Right cardiac atrium (tissue), 5 donors: ENCODE results near the gene PRKCG. TPM values are rescaled to one million over a fixed set of nuclear protein-coding genes. Genes with fewer than 3 reads are reported as not detected.

Experiments used
- ATAC-seq, 2 donors: fragments of 200-7000 bp; cut with Tn5 transposase; one replicate each; pipeline versions ENCODE4 v1.8.0 to v1.9.1; 2020; ENCODE audit warnings: moderate library complexity in 2 of 2, mild to moderate bottlenecking in 1 of 2
- DNase-seq, 3 donors: peaks; one replicate each; pipeline ENCODE4 v3.0.0-alpha.2; 2020
- H3K27ac ChIP-seq: one replicate; pipeline ENCODE4 v1.5.1; 2013; ENCODE audit warnings: mild to moderate bottlenecking, low read length, control low read depth, moderate library complexity
- H3K27me3 ChIP-seq: one replicate; pipeline ENCODE4 v1.6.1; 2013; ENCODE audit not compliant: control insufficient read depth, insufficient read depth
- H3K4me1 ChIP-seq: one replicate; pipeline ENCODE4 v1.6.1; 2013; ENCODE audit warnings: low read length; ENCODE audit not compliant: control insufficient read depth, insufficient read depth
- H3K4me3 ChIP-seq: one replicate; pipeline ENCODE4 v1.5.1; 2013; ENCODE audit warnings: low read length, control low read depth
- H3K9me3 ChIP-seq: one replicate; pipeline ENCODE4 v1.6.1; 2013; ENCODE audit warnings: low read length; ENCODE audit not compliant: control insufficient read depth
- WGBS: extraction: QIAGEN DNeasy Blood & Tissue Kit; methylation state at CpG from one replicate; pipeline ENCODE4 v1.1.7; 2013; 5-methylcytosine and 5-hydroxymethylcytosine counted together
- intact Hi-C, 4 donors: fragments of 100-400 bp; cut with DNase I; formaldehyde crosslinking; loops; one replicate each; pipeline versions ENCODE4 v1.11.0 to v1.14.0; 2022 to 2023
- polyA plus RNA-seq: library from polyadenylated mRNA; stranded (reverse); fragments of 200-250 nt; gene quantifications from one replicate; pipeline ENCODE4 v1.2.3, GENCODE V29; 2013
- total RNA-seq, 4 donors: library from RNA; stranded (reverse); fragmentation: NEBNext Ultra II Directional; extraction: Animal tissue kit (Norgen Biotek cat#: 25700); gene quantifications; one replicate each; pipeline ENCODE4 v1.2.1, GENCODE V29; 2021
- donor health status: healthy with polysubstance abuse.
- donor health status: DM: no; HTN: yes; CAD: no.
- donor health status: DM: no; HTN: no; CAD: no.
- donor health status: DM: no; HTN: yes; CAD: no; lungs with severe emphysema.
- donor health status: DM: yes; HTN: yes; CAD: no.

Gene PRKCG
- total and polyA plus RNA-seq, 5 donors = 0.02 TPM; not detected in 4

GRCh38 chr19:53900191-53900860, 18.3 kb downstream of the PRKCG start:
- no peak overlapping the region for H3K4me3 ChIP-seq
- H3K27ac ChIP-seq = no peak overlapping the region
- no peaks in the 10 kb centered on the region for H3K9me3 ChIP-seq
- intact Hi-C loops = loop anchor here in 2 of 4 donors (10.0 kb wide), 1 partner anchor 124 kb away; no protein-coding TSS in a partner anchor
- WGBS = 90% methylated on average over 27 of the region's 27 CpGs
- no peaks in the 10 kb centered on the region for H3K4me1 ChIP-seq
- ATAC-seq (no peak), DNase-seq (no peak)
- no peaks in the 10 kb centered on the region for H3K27me3 ChIP-seq

GRCh38 chr19:53903055-53903680, 21.2 kb downstream of the PRKCG start:
- DNase-seq (no peak), ATAC-seq (no peak)
- H3K9me3 ChIP-seq = no peaks in the 10 kb centered on the region
- no peaks in the 10 kb centered on the region for H3K27me3 ChIP-seq
- no peaks in the 10 kb centered on the region for H3K4me1 ChIP-seq
- 47% methylated on average over 4 of the region's 4 CpGs for WGBS
- no peak overlapping the region for H3K27ac ChIP-seq
- intact Hi-C loops = loop anchor here in 2 of 4 donors (10.0 kb wide), 1 partner anchor 122 kb away; no protein-coding TSS in a partner anchor
- no peak overlapping the region for H3K4me3 ChIP-seq

- ATAC-seq (no peak), DNase-seq (no peak)
- WGBS = 24% methylated on average over 3 of the region's 3 CpGs
- Histone ChIP-seq H3K27me3 (no peaks in the 10 kb centered on the region), H3K4me1 (no peaks in the 10 kb centered on the region), H3K4me3 (no peak overlapping the region), H3K9me3 (no peaks in the 10 kb centered on the region), H3K27ac (no peak overlapping the region)
- intact Hi-C loops = loop anchor here in 2 of 4 donors (10.0 kb wide), 1 partner anchor 120 kb away; no protein-coding TSS in a partner anchor
Measured at GRCh38 chr19:53904909-53905308, 22.9 kb downstream of the PRKCG start.

GRCh38 chr19:53905787-53906186, 23.8 kb downstream of the PRKCG start:
- Histone ChIP-seq H3K27me3 (no peaks in the 10 kb centered on the region), H3K9me3 (no peaks in the 10 kb centered on the region), H3K4me3 (no peak overlapping the region), H3K4me1 (no peaks in the 10 kb centered on the region), H3K27ac (no peak overlapping the region)
- WGBS = 54% methylated on average over 1 of the region's 1 CpG
- DNase-seq = no peak
- intact Hi-C loops = loop anchor here in 3 of 4 donors (2.0 to 10.0 kb wide), 2 partner anchors 117 to 119 kb away; no protein-coding TSS in a partner anchor
- ATAC-seq = no peak

GRCh38 chr19:53906211-53907192, 24.5 kb downstream of the PRKCG start:
- DNase-seq = peak in 2 of 3 donors; percentile 68 to 83
- Histone ChIP-seq H3K9me3 (no peaks in the 10 kb centered on the region), H3K4me3 (no peak overlapping the region), H3K27me3 (no peaks in the 10 kb centered on the region), H3K4me1 (no peaks in the 10 kb centered on the region), H3K27ac (no peak overlapping the region)
- intact Hi-C loops = loop anchor here in 3 of 4 donors (2.0 to 10.0 kb wide), 2 partner anchors 116 to 118 kb away; no protein-coding TSS in a partner anchor
- ATAC-seq = peak in 1 of 2 donors; percentile 64
- WGBS = 12% methylated on average over 48 of the region's 48 CpGs

GRCh38 chr19:53907193-53907581, 25.2 kb downstream of the PRKCG start:
- Histone ChIP-seq H3K4me1 (no peaks in the 10 kb centered on the region), H3K4me3 (no peak overlapping the region), H3K27me3 (no peaks in the 10 kb centered on the region), H3K9me3 (no peaks in the 10 kb centered on the region), H3K27ac (no peak overlapping the region)
- ATAC-seq = no peak
- intact Hi-C loops = loop anchor here in 3 of 4 donors (2.0 to 10.0 kb wide), 2 partner anchors 116 to 118 kb away; no protein-coding TSS in a partner anchor
- peak in 1 of 3 donors; percentile 30 for DNase-seq
- 29% methylated on average over 14 of the region's 14 CpGs for whole genome bisulfite sequencing

GRCh38 chr19:53907690-53908089, 25.7 kb downstream of the PRKCG start:
- DNase-seq (no peak), ATAC-seq (no peak)
- Histone ChIP-seq H3K27ac (no peak overlapping the region), H3K4me3 (no peak overlapping the region), H3K4me1 (no peaks in the 10 kb centered on the region), H3K9me3 (no peaks in the 10 kb centered on the region), H3K27me3 (no peaks in the 10 kb centered on the region)
- WGBS = 12% methylated on average over 17 of the region's 17 CpGs
- intact Hi-C loops = loop anchor here in 3 of 4 donors (2.0 to 10.0 kb wide), 2 partner anchors 115 to 117 kb away; no protein-coding TSS in a partner anchor

GRCh38 chr19:53908106-53908934, 26.3 kb downstream of the PRKCG start:
- H3K4me1 ChIP-seq = no peaks in the 10 kb centered on the region
- no peaks in the 10 kb centered on the region for H3K9me3 ChIP-seq
- H3K27ac ChIP-seq = no peak overlapping the region
- DNase-seq (peak; percentile 40 to 62 (median 59)), ATAC-seq (peak; percentile 72 to 78)
- intact Hi-C loops = loop anchor here in 2 of 4 donors (10.0 kb wide), 1 partner anchor 116 kb away; no protein-coding TSS in a partner anchor
- no peaks in the 10 kb centered on the region for H3K27me3 ChIP-seq
- WGBS = 2% methylated on average over 51 of the region's 51 CpGs
- no peak overlapping the region for H3K4me3 ChIP-seq

GRCh38 chr19:53908935-53909415, 27.0 kb downstream of the PRKCG start, which contains the start of gene CACNG7:
CACNG7 (plus strand) TSS chr19:53909278; CDS start chr19:53912832, 3,554 bp downstream.
- no peak for ATAC-seq
- Histone ChIP-seq H3K4me3 (peak within 1 kb of the TSS; percentile 8), H3K27ac (no peak within 1 kb of the TSS), H3K9me3 (no peaks in the 10 kb centered on the region), H3K27me3 (no peaks in the 10 kb centered on the region), H3K4me1 (no peaks in the 10 kb centered on the region)
- 4% methylated on average over 28 of the region's 28 CpGs for WGBS
- intact Hi-C loops = loop anchor here in 2 of 4 donors (10.0 kb wide), 1 partner anchor 116 kb away; no protein-coding TSS in a partner anchor
- DNase-seq = peak in 1 of 3 donors; percentile 21
